Measurements from ENCODE around the gene PDYN. TPM values are rescaled to one million over a fixed set of nuclear protein-coding genes. Genes with fewer than 3 reads are reported as not detected.

The PDYN gene
- total RNA-seq, 4 donors from 2014 or later = not detected

DNA sequence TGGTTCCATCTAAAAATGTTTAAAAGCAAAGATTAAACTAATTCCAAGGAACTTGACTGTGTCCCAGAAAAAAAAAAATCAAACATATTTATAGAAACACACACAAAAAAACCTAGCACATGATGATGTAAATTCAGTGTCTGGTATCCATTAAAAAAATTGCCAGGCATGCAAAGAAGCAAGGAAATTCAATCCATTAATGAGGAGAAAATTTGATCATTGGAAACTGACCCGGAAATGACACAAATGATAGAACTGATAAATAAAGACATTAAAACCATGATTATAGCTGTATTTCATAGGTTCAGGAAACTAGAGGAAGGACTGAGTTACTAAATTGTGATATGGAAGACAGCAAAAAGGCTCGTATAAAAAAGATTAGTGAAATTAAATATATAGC lies 34.7 kb downstream of the PDYN start:
- Histone ChIP-seq H3K36me3 (no peaks in the 10 kb centered on the region), H3K27me3 (no peaks in the 10 kb centered on the region), H3K4me1 (no peaks in the 10 kb centered on the region), H3K27ac (no peak overlapping the region), H3K4me3 (no peak overlapping the region), H3K9me3 (no peaks in the 10 kb centered on the region)
- no peak for TF ChIP-seq POLR2A (IDR thresholded peaks at IDR 0.05)
- TF ChIP-seq, protein P1, sequence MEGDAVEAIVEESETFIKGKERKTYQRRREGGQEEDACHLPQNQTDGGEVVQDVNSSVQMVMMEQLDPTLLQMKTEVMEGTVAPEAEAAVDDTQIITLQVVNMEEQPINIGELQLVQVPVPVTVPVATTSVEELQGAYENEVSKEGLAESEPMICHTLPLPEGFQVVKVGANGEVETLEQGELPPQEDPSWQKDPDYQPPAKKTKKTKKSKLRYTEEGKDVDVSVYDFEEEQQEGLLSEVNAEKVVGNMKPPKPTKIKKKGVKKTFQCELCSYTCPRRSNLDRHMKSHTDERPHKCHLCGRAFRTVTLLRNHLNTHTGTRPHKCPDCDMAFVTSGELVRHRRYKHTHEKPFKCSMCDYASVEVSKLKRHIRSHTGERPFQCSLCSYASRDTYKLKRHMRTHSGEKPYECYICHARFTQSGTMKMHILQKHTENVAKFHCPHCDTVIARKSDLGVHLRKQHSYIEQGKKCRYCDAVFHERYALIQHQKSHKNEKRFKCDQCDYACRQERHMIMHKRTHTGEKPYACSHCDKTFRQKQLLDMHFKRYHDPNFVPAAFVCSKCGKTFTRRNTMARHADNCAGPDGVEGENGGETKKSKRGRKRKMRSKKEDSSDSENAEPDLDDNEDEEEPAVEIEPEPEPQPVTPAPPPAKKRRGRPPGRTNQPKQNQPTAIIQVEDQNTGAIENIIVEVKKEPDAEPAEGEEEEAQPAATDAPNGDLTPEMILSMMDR (IDR thresholded peaks at IDR 0.05) = no peak
- no peak for DNase-seq

GRCh38 chr20:1958426-1958825 lies 35.4 kb downstream of the PDYN start:
- DNase-seq = no peak
- no peak for TF ChIP-seq POLR2A (IDR thresholded peaks at IDR 0.05)
- TF ChIP-seq, protein P1 (IDR thresholded peaks at IDR 0.05) = no peak
- peaks cover 0 to 6% (median 0%) of the 10 kb centered on the region in 4 donors for H3K4me1 ChIP-seq

GRCh38 chr20:1955217-1955616 lies 38.6 kb downstream of the PDYN start:
- H3K27ac ChIP-seq = no peak overlapping the region
- no peaks in the 10 kb centered on the region for H3K36me3 ChIP-seq
- H3K4me1 ChIP-seq = peaks cover 0 to 10% (median 0%) of the 10 kb centered on the region in 4 donors
- H3K4me3 ChIP-seq = no peak overlapping the region
- no peak for DNase-seq
- H3K9me3 ChIP-seq = no peaks in the 10 kb centered on the region
- H3K27me3 ChIP-seq = no peaks in the 10 kb centered on the region
- TF ChIP-seq POLR2A (IDR thresholded peaks at IDR 0.05) = no peak
- TF ChIP-seq, protein P1 (IDR thresholded peaks at IDR 0.05) = no peak

More at GRCh38 chr20:1958426-1958825, 35.4 kb downstream of the PDYN start:
- Histone ChIP-seq H3K27me3 (no peaks in the 10 kb centered on the region), H3K27ac (no peak overlapping the region), H3K4me3 (no peak overlapping the region), H3K36me3 (no peaks in the 10 kb centered on the region), H3K9me3 (no peaks in the 10 kb centered on the region)

GRCh38 chr20:1953621-1954020 lies 40.2 kb downstream of the PDYN start:
- no peak overlapping the region for H3K4me3 ChIP-seq
- H3K36me3 ChIP-seq = no peaks in the 10 kb centered on the region
- DNase-seq = peak in 1 of 3 donors; percentile 59
- H3K9me3 ChIP-seq = no peaks in the 10 kb centered on the region
- H3K27ac ChIP-seq = peak overlapping the region in 1 of 4 donors; percentile 72
- H3K27me3 ChIP-seq = no peaks in the 10 kb centered on the region
- peaks cover 0 to 10% (median 0%) of the 10 kb centered on the region in 4 donors for H3K4me1 ChIP-seq
- TF ChIP-seq POLR2A (IDR thresholded peaks at IDR 0.05) = no peak
- TF ChIP-seq, protein P1 (IDR thresholded peaks at IDR 0.05) = no peak

DNA sequence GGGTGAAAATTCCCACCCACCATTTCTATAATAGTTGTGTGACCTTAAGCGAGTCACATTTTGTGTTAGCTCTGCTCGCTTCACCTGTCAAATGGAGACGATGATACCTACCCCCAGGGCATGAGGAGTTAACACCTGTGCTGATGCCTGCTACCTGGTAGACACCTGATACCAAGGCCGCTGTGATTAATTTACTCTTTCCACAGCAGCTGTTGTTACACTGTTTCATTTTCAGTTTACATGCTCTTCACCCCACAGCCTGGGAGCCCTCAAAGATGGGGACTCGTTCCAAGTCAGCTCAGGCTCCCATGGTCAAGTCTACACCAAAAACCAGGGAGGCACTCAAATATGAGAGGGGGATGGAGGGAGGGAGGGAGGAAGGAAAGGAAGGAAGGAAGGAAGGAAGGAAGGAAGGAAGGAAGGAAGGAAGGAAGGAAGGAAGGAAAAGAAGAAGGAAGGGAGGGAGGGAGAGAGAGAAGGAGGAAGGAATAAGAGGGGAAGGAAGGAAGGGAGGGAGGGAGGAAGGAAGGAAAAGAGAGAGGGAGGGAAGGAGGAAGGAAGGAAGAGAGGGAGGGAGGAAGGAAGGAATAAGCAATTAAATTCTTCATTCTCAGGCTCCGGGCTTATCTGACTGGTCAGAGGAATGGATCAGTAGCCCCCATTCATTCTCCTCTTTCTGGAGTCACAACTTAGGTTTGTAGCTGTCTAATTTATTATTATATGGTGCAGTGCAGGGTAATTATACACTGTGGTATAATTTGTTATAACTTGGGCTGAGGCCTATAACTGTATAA lies 40.9 kb downstream of the PDYN start:
- DNase-seq = peak in 1 of 3 donors; percentile 23
- Histone ChIP-seq H3K27ac (peak overlapping the region in 1 of 4 donors; percentile 72), H3K4me3 (no peak overlapping the region), H3K4me1 (peaks cover 0 to 10% (median 0%) of the 10 kb centered on the region in 4 donors), H3K9me3 (no peaks in the 10 kb centered on the region), H3K36me3 (no peaks in the 10 kb centered on the region), H3K27me3 (no peaks in the 10 kb centered on the region)
- no peak for TF ChIP-seq POLR2A (IDR thresholded peaks at IDR 0.05)
- TF ChIP-seq, protein P1 (IDR thresholded peaks at IDR 0.05) = no peak
